Measurements from ENCODE around the gene BET1L.

BET1L gene

GRCh38 chr11:212150-213100 is 5.2 kb upstream of the BET1L start:
- no peak overlapping the region for H3K27ac ChIP-seq
- TF ChIP-seq ZFX (IDR thresholded peaks at IDR 0.05; ENCODE audit: borderline replicate concordance) (no peak), CTCF (IDR thresholded peaks at IDR 0.05) (no peak)

- TF ChIP-seq CTCF (IDR thresholded peaks at IDR 0.05) (no peak), ZFX (IDR thresholded peaks at IDR 0.05; ENCODE audit: borderline replicate concordance) (no peak)
- H3K27ac ChIP-seq, result no peak overlapping the region
Measured at GRCh38 chr11:211741-212140, 4.5 kb upstream of the BET1L start.

GRCh38 chr11:211295-211694 is 4.1 kb upstream of the BET1L start:
- H3K27ac ChIP-seq, result no peak overlapping the region
- TF ChIP-seq ZFX (IDR thresholded peaks at IDR 0.05; ENCODE audit: borderline replicate concordance), result no peak
- TF ChIP-seq CTCF (IDR thresholded peaks at IDR 0.05), result no peak

- TF ChIP-seq CTCF (IDR thresholded peaks at IDR 0.05), result no peak
- TF ChIP-seq ZFX (IDR thresholded peaks at IDR 0.05; ENCODE audit: borderline replicate concordance), result no peak
- H3K27ac ChIP-seq, result peak overlapping the region; percentile 99; the same call in 1 of the 2 replicates
Measured at GRCh38 chr11:210803-211180, 3.6 kb upstream of the BET1L start.

- no peak for TF ChIP-seq ZFX (IDR thresholded peaks at IDR 0.05; ENCODE audit: borderline replicate concordance)
- TF ChIP-seq CTCF (IDR thresholded peaks at IDR 0.05), result no peak
- peak overlapping the region; percentile 99 for H3K27ac ChIP-seq
Measured at GRCh38 chr11:210122-210802, 3.1 kb upstream of the BET1L start.

GRCh38 chr11:209275-210121 is 2.3 kb upstream of the BET1L start:
- peak overlapping the region; percentile 99 for H3K27ac ChIP-seq

More at GRCh38 chr11:209275-210121, 2.3 kb upstream of the BET1L start:
- TF ChIP-seq CTCF (IDR thresholded peaks at IDR 0.05) (no peak), ZFX (IDR thresholded peaks at IDR 0.05; ENCODE audit: borderline replicate concordance) (no peak)

Measured in 22Rv1 (cell line).